ENCODE results near the gene PPP5C.
"Not testable (repeated sequence)": the region's sequence is repeated elsewhere in the genome, so short reads cannot be mapped to it uniquely, and the experiment has no call there.

The PPP5C gene

DNA sequence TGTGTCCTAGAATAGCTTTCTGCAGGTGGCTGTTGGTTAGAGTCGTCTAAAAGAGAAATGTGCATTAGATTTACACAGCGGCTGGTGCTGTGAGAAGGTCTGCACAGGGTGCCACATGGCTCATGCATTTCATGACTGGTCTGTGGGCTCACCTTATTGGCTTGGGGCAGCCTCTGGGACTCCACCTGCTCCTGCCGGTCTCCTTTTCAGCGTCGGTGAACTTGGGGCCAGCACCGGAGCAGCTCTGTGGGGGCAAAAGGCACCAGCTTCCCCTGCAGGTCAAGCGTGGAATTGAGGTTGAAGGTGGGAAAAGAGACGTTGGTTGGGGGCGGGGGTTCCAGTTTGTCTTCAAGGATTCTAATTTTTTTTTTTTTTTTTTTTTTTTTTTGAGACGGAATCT lies 84.9 kb downstream of the PPP5C start:
- no peak for DNase-seq (ENCODE audit: low read depth, low spot score)
- TF ChIP-seq, protein P1, sequence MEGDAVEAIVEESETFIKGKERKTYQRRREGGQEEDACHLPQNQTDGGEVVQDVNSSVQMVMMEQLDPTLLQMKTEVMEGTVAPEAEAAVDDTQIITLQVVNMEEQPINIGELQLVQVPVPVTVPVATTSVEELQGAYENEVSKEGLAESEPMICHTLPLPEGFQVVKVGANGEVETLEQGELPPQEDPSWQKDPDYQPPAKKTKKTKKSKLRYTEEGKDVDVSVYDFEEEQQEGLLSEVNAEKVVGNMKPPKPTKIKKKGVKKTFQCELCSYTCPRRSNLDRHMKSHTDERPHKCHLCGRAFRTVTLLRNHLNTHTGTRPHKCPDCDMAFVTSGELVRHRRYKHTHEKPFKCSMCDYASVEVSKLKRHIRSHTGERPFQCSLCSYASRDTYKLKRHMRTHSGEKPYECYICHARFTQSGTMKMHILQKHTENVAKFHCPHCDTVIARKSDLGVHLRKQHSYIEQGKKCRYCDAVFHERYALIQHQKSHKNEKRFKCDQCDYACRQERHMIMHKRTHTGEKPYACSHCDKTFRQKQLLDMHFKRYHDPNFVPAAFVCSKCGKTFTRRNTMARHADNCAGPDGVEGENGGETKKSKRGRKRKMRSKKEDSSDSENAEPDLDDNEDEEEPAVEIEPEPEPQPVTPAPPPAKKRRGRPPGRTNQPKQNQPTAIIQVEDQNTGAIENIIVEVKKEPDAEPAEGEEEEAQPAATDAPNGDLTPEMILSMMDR (IDR thresholded peaks at IDR 0.05; ENCODE audit: low read depth, low read length): peak; percentile 27
- H3K4me3 ChIP-seq (ENCODE audit: low read depth, low read length): no peak overlapping the region
- in situ Hi-C loops (cut with HindIII; ENCODE audit: low sequenced_read_pairs): no loop called here

DNA sequence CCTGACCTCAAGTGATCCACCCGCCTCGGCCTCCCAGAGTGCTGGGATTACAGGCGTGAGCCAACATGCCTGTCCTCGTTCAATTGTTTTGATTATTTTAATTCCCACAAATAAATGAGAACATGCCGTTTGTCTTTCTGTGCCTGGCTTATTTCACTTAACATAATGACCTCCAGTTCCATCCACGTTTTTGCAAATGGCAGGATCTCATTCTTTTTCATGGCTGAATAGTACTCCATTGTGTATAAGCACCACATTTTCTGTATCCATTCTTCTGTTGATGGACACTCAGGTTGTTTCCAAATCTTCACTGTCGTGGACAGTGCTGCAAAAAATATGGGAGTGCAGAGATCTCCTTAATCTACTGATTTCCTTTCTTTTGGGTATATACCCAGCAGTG lies 86.6 kb downstream of the PPP5C start:
- in situ Hi-C loops (cut with HindIII; ENCODE audit: low sequenced_read_pairs); H3K4me3 ChIP-seq (ENCODE audit: low read depth, low read length); DNase-seq (ENCODE audit: low read depth, low spot score): not testable (repeated sequence)

DNA sequence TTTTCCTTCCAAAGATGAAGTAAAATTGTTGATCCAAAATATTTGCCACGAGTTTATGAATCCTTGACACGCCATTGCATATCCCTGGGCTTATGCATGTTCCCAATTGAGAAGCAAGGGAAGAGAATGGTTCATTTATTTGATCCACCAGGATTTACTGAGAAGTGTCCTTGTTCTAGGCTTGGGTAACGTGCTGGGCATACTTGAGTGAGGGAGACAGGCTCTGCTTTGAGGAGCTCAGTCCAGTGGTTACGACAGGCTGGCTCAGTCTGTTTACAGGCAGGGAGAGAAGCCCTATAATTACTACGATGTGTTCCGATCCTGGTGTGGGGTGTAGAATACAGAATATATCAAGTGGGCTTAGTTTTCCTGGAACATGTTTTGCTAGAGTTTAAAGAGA lies 88.1 kb downstream of the PPP5C start:
- TF ChIP-seq, protein P1 (IDR thresholded peaks at IDR 0.05; ENCODE audit: low read depth, low read length): no peak
- H3K4me3 ChIP-seq (ENCODE audit: low read depth, low read length): no peak overlapping the region
- in situ Hi-C loops (cut with HindIII; ENCODE audit: low sequenced_read_pairs): no loop called here
- DNase-seq (ENCODE audit: low read depth, low spot score): no peak

DNA sequence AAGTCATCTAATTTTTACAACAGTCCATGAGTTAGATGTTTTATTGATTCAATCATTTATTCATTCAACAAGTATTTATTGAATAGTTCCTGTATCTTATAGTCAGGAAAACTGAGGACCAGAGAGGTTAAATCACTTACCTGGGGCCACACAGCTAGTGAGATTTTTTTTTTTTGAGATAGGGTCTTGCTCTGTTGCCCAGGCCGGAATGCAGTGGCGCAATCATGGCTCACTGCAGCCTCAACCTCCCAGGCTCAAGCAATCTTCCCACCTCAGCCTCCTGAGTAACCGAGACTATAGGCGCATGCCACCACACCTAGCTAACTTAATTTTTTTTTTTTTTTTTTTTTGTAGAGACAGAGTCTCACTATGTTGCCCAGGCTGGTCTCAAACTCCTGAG lies 88.8 kb downstream of the PPP5C start:
- H3K4me3 ChIP-seq (ENCODE audit: low read depth, low read length); in situ Hi-C loops (cut with HindIII; ENCODE audit: low sequenced_read_pairs); DNase-seq (ENCODE audit: low read depth, low spot score): not testable (repeated sequence)
